Duodenal mucosa (tissue), 2 donors: Measurements from ENCODE around the gene PTPRH.

Experiments used
- H3K27ac ChIP-seq: one replicate; pipeline ENCODE4 v1.7.0; 2013; ENCODE audit warnings: low read depth, low read length
- H3K27me3 ChIP-seq, 2 donors: one replicate each; pipeline ENCODE4 v1.7.0; 2013; ENCODE audit warnings: low read length in 2 of 2, control low read depth in 1 of 2; ENCODE audit not compliant: insufficient read depth in 2 of 2, control insufficient read depth in 1 of 2
- H3K36me3 ChIP-seq, 2 donors: one replicate each; pipeline ENCODE4 v1.7.0; 2013; ENCODE audit warnings: low read length in 2 of 2, control low read depth in 1 of 2; ENCODE audit not compliant: insufficient read depth in 2 of 2, control insufficient read depth in 1 of 2
- H3K4me1 ChIP-seq, 2 donors: one replicate each; pipeline ENCODE4 v1.7.0; 2013; ENCODE audit warnings: low read length in 2 of 2, control low read depth in 1 of 2; ENCODE audit not compliant: insufficient read depth in 2 of 2, control insufficient read depth in 1 of 2
- H3K4me3 ChIP-seq, 2 donors: one replicate each; pipeline ENCODE4 v1.7.0; 2013; ENCODE audit warnings: low read length in 2 of 2, low read depth in 1 of 2
- H3K9ac ChIP-seq, 2 donors: one replicate each; pipeline ENCODE4 v1.7.0; 2013; ENCODE audit warnings: low read length in 2 of 2, low read depth in 1 of 2
- H3K9me3 ChIP-seq, 2 donors: one replicate each; pipeline ENCODE4 v1.7.0; 2013; ENCODE audit warnings: low read length in 2 of 2, control low read depth in 1 of 2; ENCODE audit not compliant: control insufficient read depth in 1 of 2

PTPRH gene

GRCh38 chr19:55149078-55150003, 60.0 kb downstream of the PTPRH start, which contains the start of gene TNNT1:
TSS of gene TNNT1 (minus strand) at chr19:55149206. CDS start at chr19:55147157, 2,049 bp downstream.
- Histone ChIP-seq H3K9ac (no peak within 1 kb of the TSS), H3K27ac (no peak within 1 kb of the TSS), H3K4me3 (no peak within 1 kb of the TSS), H3K27me3 (peaks cover 22 to 27% of the 10 kb centered on the region in 2 donors), H3K4me1 (no peaks in the 10 kb centered on the region), H3K36me3 (no peaks in the 10 kb centered on the region), H3K9me3 (no peaks in the 10 kb centered on the region)

- Histone ChIP-seq H3K27me3 (peaks cover 29 to 32% of the 10 kb centered on the region in 2 donors), H3K36me3 (no peaks in the 10 kb centered on the region), H3K9me3 (no peaks in the 10 kb centered on the region), H3K9ac (no peak overlapping the region), H3K27ac (no peak overlapping the region), H3K4me1 (no peaks in the 10 kb centered on the region), H3K4me3 (no peak overlapping the region)
Observed at GRCh38 chr19:55147545-55148251, 61.6 kb downstream of the PTPRH start.

GRCh38 chr19:55146705-55147273, 62.5 kb downstream of the PTPRH start:
- H3K9ac ChIP-seq = no peak overlapping the region
- no peaks in the 10 kb centered on the region for H3K36me3 ChIP-seq
- no peaks in the 10 kb centered on the region for H3K4me1 ChIP-seq
- H3K27ac ChIP-seq = no peak overlapping the region
- no peaks in the 10 kb centered on the region for H3K9me3 ChIP-seq
- H3K27me3 ChIP-seq = peaks cover 29 to 33% of the 10 kb centered on the region in 2 donors
- no peak overlapping the region for H3K4me3 ChIP-seq

GRCh38 chr19:55146078-55146704, 63.1 kb downstream of the PTPRH start:
- Histone ChIP-seq H3K9me3 (no peaks in the 10 kb centered on the region), H3K9ac (no peak overlapping the region), H3K4me1 (no peaks in the 10 kb centered on the region), H3K27me3 (peaks cover 29 to 32% of the 10 kb centered on the region in 2 donors), H3K36me3 (no peaks in the 10 kb centered on the region), H3K4me3 (no peak overlapping the region), H3K27ac (no peak overlapping the region)

- Histone ChIP-seq H3K4me3 (no peak overlapping the region), H3K9me3 (no peaks in the 10 kb centered on the region), H3K27me3 (peaks cover 29% of the 10 kb centered on the region in 2 donors), H3K9ac (no peak overlapping the region), H3K27ac (no peak overlapping the region), H3K36me3 (no peaks in the 10 kb centered on the region), H3K4me1 (no peaks in the 10 kb centered on the region)
Observed at GRCh38 chr19:55145232-55145631, 64.1 kb downstream of the PTPRH start.

GRCh38 chr19:55141696-55142095, 67.6 kb downstream of the PTPRH start:
- Histone ChIP-seq H3K4me1 (no peaks in the 10 kb centered on the region), H3K36me3 (no peaks in the 10 kb centered on the region), H3K9me3 (no peaks in the 10 kb centered on the region), H3K9ac (no peak overlapping the region), H3K27ac (no peak overlapping the region), H3K27me3 (peaks cover 11 to 23% of the 10 kb centered on the region in 2 donors), H3K4me3 (no peak overlapping the region)

GRCh38 chr19:55137915-55138314, 71.4 kb downstream of the PTPRH start:
- no peak overlapping the region for H3K9ac ChIP-seq
- H3K9me3 ChIP-seq = no peaks in the 10 kb centered on the region
- H3K27me3 ChIP-seq = peaks cover 10 to 28% of the 10 kb centered on the region in 2 donors

GRCh38 chr19:55136399-55137102, 72.8 kb downstream of the PTPRH start:
- Histone ChIP-seq H3K4me3 (no peak overlapping the region), H3K27ac (no peak overlapping the region), H3K36me3 (no peaks in the 10 kb centered on the region), H3K9ac (no peak overlapping the region), H3K4me1 (no peaks in the 10 kb centered on the region), H3K9me3 (no peaks in the 10 kb centered on the region), H3K27me3 (peaks cover 10 to 27% of the 10 kb centered on the region in 2 donors)

More at GRCh38 chr19:55137915-55138314, 71.4 kb downstream of the PTPRH start:
- H3K27ac ChIP-seq = no peak overlapping the region
- no peaks in the 10 kb centered on the region for H3K4me1 ChIP-seq
- no peak overlapping the region for H3K4me3 ChIP-seq
- H3K36me3 ChIP-seq = no peaks in the 10 kb centered on the region

- no peak overlapping the region for H3K27ac ChIP-seq
- H3K4me1 ChIP-seq = no peaks in the 10 kb centered on the region
- no peak overlapping the region for H3K9ac ChIP-seq
- H3K4me3 ChIP-seq = no peak overlapping the region
- no peaks in the 10 kb centered on the region for H3K9me3 ChIP-seq
- H3K27me3 ChIP-seq = peaks cover 10 to 27% of the 10 kb centered on the region in 2 donors
- no peaks in the 10 kb centered on the region for H3K36me3 ChIP-seq
Observed at GRCh38 chr19:55134736-55135135, 74.6 kb downstream of the PTPRH start.
